Dermis microvascular lymphatic vessel endothelial cell (primary cell): ENCODE measurements around the gene NAA80. TPM values are rescaled to one million over a fixed set of nuclear protein-coding genes. Genes with fewer than 3 reads are reported as not detected.
"Not testable (repeated sequence)": the region's sequence is repeated elsewhere in the genome, so short reads cannot be mapped to it uniquely, and the experiment has no call there.

Experiments used
- DNase-seq, 2 donors: peaks; one replicate each; pipeline versions ENCODE4 v3.0.0 to v3.0.0-alpha.2; 2010; ENCODE audit warnings: low read depth in 2 of 2
- total RNA-seq: library from RNA; depleted of rRNA; stranded (reverse); fragments of >200 nt; gene quantifications from 2 replicates; pipeline ENCODE4 v1.2.1, GENCODE V29; 2014

NAA80 gene
- total RNA-seq, 1 donor from 2014 or later = 4.5 TPM

DNA sequence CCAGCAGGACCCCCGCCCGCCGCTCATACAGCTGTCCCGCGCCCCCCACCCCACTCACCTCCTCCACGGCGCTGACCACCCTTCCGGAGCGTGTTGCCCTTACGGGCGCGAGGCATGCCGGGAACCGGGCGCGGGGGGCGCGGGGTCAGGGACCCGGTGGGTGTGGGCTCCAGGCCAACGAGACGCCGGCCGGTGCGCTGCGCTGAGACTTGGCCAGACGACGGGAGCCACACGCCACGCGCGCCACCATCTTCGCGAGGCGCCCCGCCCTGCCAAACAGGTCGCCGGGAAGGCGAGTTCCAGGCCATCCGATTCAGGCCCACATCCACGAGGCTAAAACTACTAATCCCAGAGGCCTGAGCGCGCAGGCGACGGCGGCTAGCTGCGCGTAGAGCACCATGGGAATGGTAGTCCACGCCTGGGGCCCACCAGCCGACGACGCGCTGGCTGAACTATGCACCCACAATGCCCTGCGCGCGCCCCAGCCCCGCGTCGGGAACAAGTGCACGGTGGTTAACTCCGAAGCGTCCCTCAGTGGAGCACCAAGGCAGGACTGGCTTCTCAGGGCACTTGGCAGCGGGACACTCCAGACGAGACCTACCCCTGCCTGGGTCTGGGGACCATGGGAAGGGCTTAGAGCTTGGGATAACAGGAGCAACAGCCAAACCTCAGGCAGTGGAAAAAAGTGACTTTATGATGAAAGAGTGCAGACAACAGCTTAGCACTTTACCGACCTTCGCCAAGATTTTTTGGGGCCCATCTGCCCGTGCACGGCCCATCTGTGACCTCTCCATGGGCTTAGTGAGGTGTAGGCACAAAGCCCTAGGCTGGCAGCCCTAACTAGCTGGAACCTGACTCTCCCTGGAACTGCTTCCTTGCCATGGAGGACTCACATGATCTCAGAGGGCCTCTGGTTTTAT is 6.8 kb downstream of the NAA80 start, which contains the start of gene IFRD2:
Gene IFRD2 (minus strand): TSS at position 271 of the 920 bp plus-strand sequence. CDS start 155 bp downstream, at position 116.
- DNase-seq = peak; percentile 94 to 99

GRCh38 chr3:50290161-50290641 is 9.0 kb downstream of the NAA80 start:
- no peak for DNase-seq

DNA sequence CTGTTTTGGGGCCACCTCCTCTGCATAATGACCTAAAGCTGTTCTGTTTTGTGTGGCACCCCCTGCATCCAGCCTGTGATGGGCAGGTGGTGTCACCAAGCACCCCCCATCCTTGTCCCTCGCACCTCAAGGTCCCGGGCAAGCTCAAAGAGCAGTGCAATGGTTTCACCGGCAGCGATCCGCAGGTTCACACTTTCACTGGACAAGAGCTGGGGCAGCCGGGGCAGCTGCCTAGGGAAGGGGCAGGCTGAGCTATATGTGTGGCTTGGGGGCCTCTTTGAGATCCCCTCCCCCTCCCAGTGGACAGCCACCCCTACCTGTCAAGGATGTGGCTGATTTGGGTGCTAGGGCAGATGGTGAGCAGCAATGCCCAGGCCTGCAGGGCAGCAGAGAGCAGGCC is 10.1 kb downstream of the NAA80 start:
- DNase-seq = no peak

- no peak for DNase-seq
These were observed 10.7 kb downstream of the NAA80 start for GRCh38 chr3:50288387-50289007.

- DNase-seq = no peak
These were observed 11.9 kb downstream of the NAA80 start for GRCh38 chr3:50287262-50287661.

GRCh38 chr3:50286322-50287227 is 12.6 kb downstream of the NAA80 start:
- no peak for DNase-seq

DNA sequence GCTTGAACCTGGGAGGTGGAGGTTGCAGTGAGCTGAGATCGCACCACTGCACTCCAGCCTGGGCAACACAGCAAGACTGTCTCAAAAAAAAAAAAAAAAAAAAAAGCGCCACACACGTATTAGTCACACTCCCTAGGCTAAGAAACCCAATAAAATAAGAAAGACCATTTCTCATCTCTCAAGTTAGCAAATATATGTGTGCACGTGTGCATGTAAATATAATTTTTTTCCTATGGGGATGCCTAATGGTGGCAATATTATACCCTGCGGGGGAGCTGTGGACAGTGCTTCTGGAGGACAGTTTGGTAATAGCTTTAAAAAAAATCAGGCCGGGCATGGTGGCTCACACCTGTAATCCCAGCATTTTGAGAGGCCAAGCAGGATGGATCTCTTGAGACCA is 15.1 kb downstream of the NAA80 start:
- not testable (repeated sequence) for DNase-seq

- DNase-seq = no peak
These were observed 19.8 kb downstream of the NAA80 start for GRCh38 chr3:50279255-50280016.

DNA sequence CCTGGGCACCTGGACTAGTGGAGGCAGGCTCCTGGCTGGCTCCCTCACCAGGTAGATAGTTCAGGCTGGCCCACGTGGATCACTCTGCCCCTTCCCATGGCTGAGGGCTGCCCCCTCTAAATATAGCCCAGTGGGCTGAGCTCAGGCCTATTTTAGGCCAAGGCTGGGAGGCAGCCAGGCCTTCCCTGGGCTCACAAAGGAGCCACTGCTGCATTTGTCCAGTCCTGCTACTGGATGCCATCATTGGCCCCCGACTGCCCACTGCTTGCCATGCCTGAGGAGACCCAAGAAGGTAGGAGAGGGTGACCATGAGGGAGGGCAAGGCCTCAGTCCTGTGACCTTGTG is 20.4 kb downstream of the NAA80 start, which contains the start of gene LSMEM2:
Gene LSMEM2 (plus strand): TSS at position 208 of the 345 bp plus-strand sequence. CDS start 27 bp downstream, at position 235.
- DNase-seq = no peak

DNA sequence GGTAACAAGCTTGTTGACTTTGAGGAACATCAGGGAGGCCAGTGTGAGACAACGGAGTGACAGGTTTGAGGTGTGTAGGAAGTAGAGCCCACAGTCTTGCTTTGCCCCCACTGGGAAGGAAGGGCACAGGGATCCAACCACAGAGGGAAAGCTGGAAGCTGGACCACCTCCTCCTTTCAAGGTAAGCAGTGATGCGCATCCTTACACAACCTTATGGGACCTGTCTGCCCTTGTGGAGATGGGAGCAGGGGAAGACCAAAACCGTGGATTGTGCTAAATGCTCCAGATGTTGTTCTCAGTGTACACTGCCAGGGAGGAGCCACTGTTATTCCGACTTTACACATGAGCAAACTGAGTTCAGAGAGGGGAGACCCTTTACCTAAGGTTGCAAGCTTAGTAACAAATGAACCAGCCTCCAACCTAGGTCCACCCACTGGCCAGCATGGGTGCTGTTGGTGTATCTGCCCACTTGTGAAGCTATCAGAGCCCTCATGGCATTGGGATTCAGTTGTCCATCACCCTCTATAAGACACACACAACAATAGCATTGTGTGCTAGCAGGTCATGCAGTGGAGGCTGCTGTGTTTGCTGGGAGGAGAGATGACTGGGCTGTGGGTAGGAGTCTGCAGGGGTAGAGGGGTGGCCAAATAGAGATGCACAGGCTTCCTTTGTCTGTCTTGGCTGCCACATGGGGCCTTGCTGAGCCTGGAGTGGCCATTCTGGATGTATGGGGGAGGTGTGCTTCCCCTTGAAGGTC is 20.9 kb downstream of the NAA80 start:
- no peak for DNase-seq

- DNase-seq = no peak
These were observed 22.5 kb downstream of the NAA80 start for GRCh38 chr3:50276762-50277101.

GRCh38 chr3:50275996-50276761 is 23.0 kb downstream of the NAA80 start:
- DNase-seq = no peak

DNA sequence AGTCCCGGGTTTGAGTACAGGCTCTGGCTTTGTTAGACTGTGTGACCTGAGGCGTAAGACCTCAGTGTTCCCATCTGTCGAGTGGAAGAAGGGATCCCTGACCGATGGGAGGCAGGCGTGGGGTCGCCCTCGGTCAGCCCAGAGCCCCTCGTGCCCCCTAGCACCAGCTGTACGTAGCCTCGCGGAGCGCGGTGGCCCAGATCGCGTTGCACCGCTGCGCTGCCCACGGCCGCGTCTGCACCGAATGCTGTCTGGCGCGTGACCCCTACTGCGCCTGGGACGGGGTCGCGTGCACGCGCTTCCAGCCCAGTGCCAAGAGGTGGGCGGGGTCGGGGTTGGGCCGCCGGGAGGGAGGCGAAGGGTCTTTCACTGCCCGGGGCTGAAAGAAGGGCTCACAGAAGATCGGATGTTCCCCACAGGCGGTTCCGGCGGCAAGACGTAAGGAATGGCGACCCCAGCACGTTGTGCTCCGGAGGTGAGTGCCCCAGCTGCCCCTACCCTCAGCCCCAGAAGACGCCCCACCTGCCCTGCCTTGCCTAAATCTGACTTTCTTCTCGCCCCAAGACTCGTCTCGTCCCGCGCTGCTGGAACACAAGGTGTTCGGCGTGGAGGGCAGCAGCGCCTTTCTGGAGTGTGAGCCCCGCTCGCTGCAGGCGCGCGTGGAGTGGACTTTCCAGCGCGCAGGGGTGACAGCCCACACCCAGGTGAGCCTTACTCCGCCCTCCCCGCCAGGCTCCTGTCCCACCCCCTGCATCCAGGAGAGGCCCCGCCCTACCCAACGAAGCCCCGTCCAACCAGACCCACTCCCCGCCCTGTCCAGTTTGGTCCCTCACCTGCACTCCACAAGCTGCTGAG is 23.8 kb downstream of the NAA80 start:
- DNase-seq = no peak

- DNase-seq = peak; percentile 36 to 81
These were observed 24.7 kb downstream of the NAA80 start for GRCh38 chr3:50274371-50275104.

GRCh38 chr3:50273689-50274065 is 25.5 kb downstream of the NAA80 start:
- no peak for DNase-seq

- peak; percentile 45 to 71 for DNase-seq
These were observed 26.1 kb downstream of the NAA80 start for GRCh38 chr3:50272911-50273688.

DNA sequence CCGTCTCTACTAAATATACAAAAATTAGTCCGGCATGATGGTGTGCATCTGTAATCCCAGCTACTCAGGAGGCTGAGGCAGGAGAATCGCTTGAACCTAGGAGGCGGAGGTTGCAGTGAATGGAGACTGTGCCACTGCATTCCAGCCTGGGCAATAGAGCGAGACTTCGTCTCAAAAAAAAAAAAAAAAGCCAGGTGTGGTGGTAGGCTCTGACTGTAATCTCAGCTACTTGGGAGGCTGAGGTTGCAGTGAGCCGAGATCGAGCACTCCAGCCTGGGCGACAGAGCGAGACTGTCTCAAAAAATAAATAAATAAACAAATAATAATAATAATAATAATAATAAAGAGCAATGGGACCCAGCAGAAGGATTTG is 26.7 kb downstream of the NAA80 start:
- not testable (repeated sequence) for DNase-seq
